CD14-positive monocyte (primary cell): ENCODE data around the gene GRK3. TPM values are rescaled to one million over a fixed set of nuclear protein-coding genes. Genes with fewer than 3 reads are reported as not detected.

Experiments used
- DNase-seq, 3 donors: peaks; one replicate each; pipeline ENCODE4 v3.0.0-alpha.2; 2011 to 2022
- H2AFZ ChIP-seq: 2 replicates; pipeline ENCODE4 v1.6.0; 2012; ENCODE audit warnings: mild to moderate bottlenecking, low read depth, low read length, inconsistent platforms; ENCODE audit not compliant: insufficient read depth, poor library complexity, severe bottlenecking
- H3K27ac ChIP-seq, 2 donors: 1 replicate in 1 of 2; 2 replicates in 1 of 2; pipeline ENCODE4 v1.5.1; 2012 to 2013; ENCODE audit warnings: low read length in 2 of 2, control low read depth in 1 of 2, inconsistent platforms in 1 of 2, low read depth in 1 of 2, mild to moderate bottlenecking in 1 of 2
- H3K27me3 ChIP-seq, 2 donors: one replicate each; pipeline versions ENCODE4 v1.6.0 to v1.6.1; 2011 to 2013; ENCODE audit warnings: low read length in 2 of 2; ENCODE audit not compliant: control insufficient read depth in 2 of 2, insufficient read depth in 2 of 2
- H3K36me3 ChIP-seq, 2 donors: replicated peaks in 1 of 2; 1 replicate in 1 of 2; 2 replicates in 1 of 2; pipeline versions ENCODE4 v1.5.1 to v1.6.1; 2012 to 2013; ENCODE audit warnings: low read length in 2 of 2, control low read depth in 1 of 2, inconsistent platforms in 1 of 2, mild to moderate bottlenecking in 1 of 2; ENCODE audit not compliant: insufficient read depth in 2 of 2, control insufficient read depth in 1 of 2
- H3K4me1 ChIP-seq, 2 donors: 1 replicate in 1 of 2; 2 replicates in 1 of 2; pipeline versions ENCODE4 v1.5.1 to v1.6.1; 2012 to 2013; ENCODE audit warnings: low read length in 2 of 2, control low read depth in 1 of 2, inconsistent platforms in 1 of 2, mild to moderate bottlenecking in 1 of 2, moderate library complexity in 1 of 2; ENCODE audit not compliant: insufficient read depth in 2 of 2, control insufficient read depth in 1 of 2
- H3K4me2 ChIP-seq: replicated peaks from 2 replicates; pipeline ENCODE3; 2012; ENCODE audit warnings: low read length, moderate library complexity, mild to moderate bottlenecking; ENCODE audit not compliant: poor library complexity, severe bottlenecking; ENCODE audit errors: extremely low read depth
- H3K4me3 ChIP-seq, 3 experiments: fragments of 200-600 bp in 1 of 3; sonication (generic) in 1 of 3; replicated peaks in 1 of 3; 1 replicate in 2 of 3; 2 replicates in 1 of 3; pipeline ENCODE4 v1.5.1; 2011 to 2013; ENCODE audit warnings: low read length in 3 of 3, mild to moderate bottlenecking in 3 of 3, control low read depth in 2 of 3, low read depth in 2 of 3, inconsistent platforms in 1 of 3, moderate library complexity in 1 of 3
- H3K79me2 ChIP-seq: 2 replicates; pipeline ENCODE4 v1.6.0; 2012; ENCODE audit warnings: mild to moderate bottlenecking, control low read depth, inconsistent platforms, low read length, moderate library complexity; ENCODE audit not compliant: insufficient read depth
- H3K9ac ChIP-seq: 2 replicates; pipeline ENCODE4 v1.6.0; 2017; ENCODE audit warnings: low read length, mild to moderate bottlenecking; ENCODE audit not compliant: insufficient read depth, poor library complexity, severe bottlenecking
- H3K9me3 ChIP-seq, 2 donors: replicated peaks in 1 of 2; 1 replicate in 1 of 2; 2 replicates in 1 of 2; pipeline versions ENCODE4 v1.5.1 to v1.6.1; 2012 to 2013; ENCODE audit warnings: low read length in 2 of 2, control low read depth in 1 of 2; ENCODE audit not compliant: control insufficient read depth in 1 of 2, insufficient read depth in 1 of 2
- H4K20me1 ChIP-seq: 2 replicates; pipeline ENCODE4 v1.6.0; 2012; ENCODE audit warnings: mild to moderate bottlenecking, low read length, control low read depth, moderate library complexity; ENCODE audit not compliant: insufficient read depth
- H3K27ac Mint-ChIP-seq, 7 donors: one replicate each; pipeline ENCODE4 v1.8.0; 2020; ENCODE audit warnings: mild to moderate bottlenecking in 7 of 7, mixed read lengths in 7 of 7, moderate library complexity in 6 of 7, inconsistent platforms in 2 of 7
- H3K27me3 Mint-ChIP-seq, 3 donors: one replicate each; pipeline ENCODE4 v1.8.0; 2021 to 2022; ENCODE audit warnings: low read depth in 3 of 3, mild to moderate bottlenecking in 3 of 3, mixed read lengths in 3 of 3, moderate library complexity in 3 of 3, inconsistent platforms in 1 of 3
- H3K36me3 Mint-ChIP-seq, 2 donors: one replicate each; pipeline ENCODE4 v1.8.0; 2020; ENCODE audit warnings: mixed read lengths in 2 of 2, inconsistent platforms in 1 of 2, mild to moderate bottlenecking in 1 of 2
- H3K4me1 Mint-ChIP-seq: one replicate; pipeline ENCODE4 v1.8.0; 2020; ENCODE audit warnings: mild to moderate bottlenecking, mixed read lengths
- H3K4me3 Mint-ChIP-seq, 2 donors: one replicate each; pipeline ENCODE4 v1.8.0; 2020; ENCODE audit warnings: mild to moderate bottlenecking in 2 of 2, mixed read lengths in 2 of 2, moderate library complexity in 1 of 2
- H3K9me3 Mint-ChIP-seq, 7 donors: one replicate each; pipeline ENCODE4 v1.8.0; 2020 to 2022; ENCODE audit warnings: mixed read lengths in 7 of 7, mild to moderate bottlenecking in 6 of 7, moderate library complexity in 6 of 7, inconsistent platforms in 2 of 7
- WGBS: methylation state at CpG from one replicate; pipeline ENCODE4 v1.1.5; 2013; ENCODE audit warnings: missing lambda C conversion rate; ENCODE audit not compliant: insufficient coverage; 5-methylcytosine and 5-hydroxymethylcytosine counted together
- intact Hi-C, 2 donors: fragments of 100-400 bp; cut with micrococcal nuclease; formaldehyde crosslinking; loops; one replicate each; pipeline versions ENCODE4 v1.15.0 to v1.15.1; 2023
- polyA plus RNA-seq, 3 donors: library from polyadenylated mRNA; depleted of rRNA in 1 of 3; unstranded in 2 of 3; stranded (reverse) in 1 of 3; fragments of 300-500 nt in 2 of 3; fragments of >200 nt in 1 of 3; fragmentation: Illumina TruSeq in 2 of 3; gene quantifications; 1 replicate in 2 of 3; 2 replicates in 1 of 3; pipeline ENCODE4 v1.2.3, GENCODE V29; 2012 to 2021
- TF ChIP-seq, protein P1 (sequence below): fragments of 200-600 bp; IDR thresholded peaks from one replicate; pipeline ENCODE4 v1.8.0; 2022; ENCODE audit warnings: antibody characterized with exemption, mild to moderate bottlenecking

Gene GRK3
- polyA plus RNA-seq, 3 donors: 8.3 to 33.3 (median 9.6) TPM

DNA sequence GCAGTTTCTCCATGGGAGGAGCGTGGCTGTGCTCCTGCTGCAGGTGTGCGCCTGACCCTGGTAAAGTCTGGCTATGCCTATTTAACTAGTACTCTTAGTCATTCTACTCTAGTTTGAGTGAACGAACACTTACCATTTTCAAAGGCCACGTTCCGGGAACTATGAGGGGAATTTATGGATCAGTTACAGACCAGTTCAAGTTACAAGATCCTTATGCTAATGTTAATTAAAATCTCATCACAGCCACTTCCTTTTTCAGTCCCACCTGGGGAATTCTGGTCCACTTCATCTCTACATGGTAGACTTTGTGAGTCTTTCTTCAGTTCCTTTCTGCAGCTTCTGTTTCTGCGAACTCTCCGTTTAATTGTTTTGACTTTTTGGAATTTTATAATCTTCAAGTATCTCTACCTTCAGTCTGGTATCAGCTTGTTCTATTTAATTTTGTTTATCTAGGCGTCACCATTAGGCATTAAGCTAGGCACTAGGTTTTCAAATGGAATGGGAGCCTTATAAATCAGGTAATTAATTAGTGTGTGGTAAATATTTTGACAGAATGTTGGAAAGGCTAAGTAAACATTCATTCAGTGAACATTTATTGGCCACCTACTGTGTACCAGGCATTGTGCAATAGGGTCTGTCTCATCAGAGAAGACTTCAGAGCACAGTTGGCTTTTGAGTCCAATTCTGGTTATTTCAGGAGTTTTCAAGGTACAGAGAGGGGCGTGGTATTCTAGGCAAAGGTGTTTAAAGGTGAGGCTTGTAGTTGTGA is 78.9 kb downstream of the GRK3 start:
- no peak overlapping the region for H3K4me3 Mint-ChIP-seq
- Histone ChIP-seq H3K4me3 (no peak overlapping the region), H3K27me3 (no peaks in the 10 kb centered on the region), H4K20me1 (peaks cover 98% of the 10 kb centered on the region), H3K4me1 (no peaks in the 10 kb centered on the region), H3K9ac (no peak overlapping the region), H3K4me2 (no peak overlapping the region), H3K36me3 (peaks cover 30 to 85% of the 10 kb centered on the region in 2 donors), H3K27ac (no peak overlapping the region), H3K79me2 (peaks cover 84% of the 10 kb centered on the region), H2AFZ (no peak overlapping the region), H3K9me3 (no peaks in the 10 kb centered on the region)
- no peak for DNase-seq
- TF ChIP-seq, protein P1, sequence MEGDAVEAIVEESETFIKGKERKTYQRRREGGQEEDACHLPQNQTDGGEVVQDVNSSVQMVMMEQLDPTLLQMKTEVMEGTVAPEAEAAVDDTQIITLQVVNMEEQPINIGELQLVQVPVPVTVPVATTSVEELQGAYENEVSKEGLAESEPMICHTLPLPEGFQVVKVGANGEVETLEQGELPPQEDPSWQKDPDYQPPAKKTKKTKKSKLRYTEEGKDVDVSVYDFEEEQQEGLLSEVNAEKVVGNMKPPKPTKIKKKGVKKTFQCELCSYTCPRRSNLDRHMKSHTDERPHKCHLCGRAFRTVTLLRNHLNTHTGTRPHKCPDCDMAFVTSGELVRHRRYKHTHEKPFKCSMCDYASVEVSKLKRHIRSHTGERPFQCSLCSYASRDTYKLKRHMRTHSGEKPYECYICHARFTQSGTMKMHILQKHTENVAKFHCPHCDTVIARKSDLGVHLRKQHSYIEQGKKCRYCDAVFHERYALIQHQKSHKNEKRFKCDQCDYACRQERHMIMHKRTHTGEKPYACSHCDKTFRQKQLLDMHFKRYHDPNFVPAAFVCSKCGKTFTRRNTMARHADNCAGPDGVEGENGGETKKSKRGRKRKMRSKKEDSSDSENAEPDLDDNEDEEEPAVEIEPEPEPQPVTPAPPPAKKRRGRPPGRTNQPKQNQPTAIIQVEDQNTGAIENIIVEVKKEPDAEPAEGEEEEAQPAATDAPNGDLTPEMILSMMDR: no peak
- intact Hi-C loops: no loop called here
- H3K4me1 Mint-ChIP-seq: peaks cover 7% of the 10 kb centered on the region
- H3K36me3 Mint-ChIP-seq: peaks cover 47 to 73% of the 10 kb centered on the region in 2 donors
- no peaks in the 10 kb centered on the region for H3K27me3 Mint-ChIP-seq
- peak overlapping the region in 1 of 7 donors; percentile 54 for H3K27ac Mint-ChIP-seq
- peaks cover 0 to 11% (median 4%) of the 10 kb centered on the region in 7 donors for H3K9me3 Mint-ChIP-seq
- WGBS: 100% methylated on average over 1 of the region's 9 CpGs

DNA sequence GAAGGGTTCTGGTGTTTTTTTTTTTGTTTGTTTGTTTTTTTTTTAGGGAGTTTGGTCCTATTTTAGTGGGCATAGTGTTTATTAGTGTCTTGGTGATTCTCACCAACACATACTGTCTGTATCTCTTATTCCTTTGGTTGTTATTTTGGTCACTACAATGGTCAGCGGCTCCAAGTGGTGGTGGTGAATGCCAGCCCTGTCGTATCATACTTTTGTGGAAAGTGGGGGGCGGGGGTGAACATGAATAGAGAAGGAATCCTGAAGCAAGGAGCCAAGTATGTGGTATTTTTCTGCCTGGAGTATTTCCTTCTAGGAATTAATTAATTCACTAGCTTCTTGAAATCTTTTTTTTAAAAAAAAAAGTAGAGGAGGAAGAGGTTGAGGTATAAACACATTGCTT is 79.6 kb downstream of the GRK3 start:
- intact Hi-C loops: no loop called here
- Histone ChIP-seq H3K79me2 (peaks cover 78% of the 10 kb centered on the region), H2AFZ (no peak overlapping the region), H3K9ac (no peak overlapping the region), H3K4me2 (no peak overlapping the region), H3K4me3 (no peak overlapping the region), H4K20me1 (peaks cover 98% of the 10 kb centered on the region), H3K9me3 (no peaks in the 10 kb centered on the region), H3K27me3 (no peaks in the 10 kb centered on the region), H3K4me1 (no peaks in the 10 kb centered on the region), H3K27ac (no peak overlapping the region), H3K36me3 (peaks cover 24 to 85% of the 10 kb centered on the region in 2 donors)
- Mint-ChIP-seq H3K4me1 (peaks cover 7% of the 10 kb centered on the region), H3K27me3 (no peaks in the 10 kb centered on the region), H3K9me3 (peaks cover 0 to 6% (median 0%) of the 10 kb centered on the region in 7 donors), H3K36me3 (peaks cover 48 to 73% of the 10 kb centered on the region in 2 donors), H3K4me3 (no peak overlapping the region), H3K27ac (peak overlapping the region in 2 of 7 donors; percentile 33 to 54)
- TF ChIP-seq, protein P1: no peak
- no peak for DNase-seq
- 100% methylated on average over 1 of the region's 3 CpGs for WGBS
